CD4-positive, alpha-beta T cell treated with Interleukin-1 beta for 1 hour (primary cell): ENCODE data around the gene EVC.

Source experiments
- DNase-seq, 2 donors: peaks; one replicate each; pipeline ENCODE4 v3.0.0-alpha.2; 2020 to 2022

The EVC gene

GRCh38 chr4:5758741-5759140, 47.7 kb downstream of the EVC start:
- DNase-seq: no peak

GRCh38 chr4:5759236-5760075, 48.5 kb downstream of the EVC start:
- no peak for DNase-seq

GRCh38 chr4:5760246-5760645, 49.2 kb downstream of the EVC start:
- DNase-seq: no peak

GRCh38 chr4:5760936-5761480, 50.0 kb downstream of the EVC start:
- DNase-seq: no peak

GRCh38 chr4:5770051-5770450, 59.0 kb downstream of the EVC start:
- DNase-seq: no peak

DNA sequence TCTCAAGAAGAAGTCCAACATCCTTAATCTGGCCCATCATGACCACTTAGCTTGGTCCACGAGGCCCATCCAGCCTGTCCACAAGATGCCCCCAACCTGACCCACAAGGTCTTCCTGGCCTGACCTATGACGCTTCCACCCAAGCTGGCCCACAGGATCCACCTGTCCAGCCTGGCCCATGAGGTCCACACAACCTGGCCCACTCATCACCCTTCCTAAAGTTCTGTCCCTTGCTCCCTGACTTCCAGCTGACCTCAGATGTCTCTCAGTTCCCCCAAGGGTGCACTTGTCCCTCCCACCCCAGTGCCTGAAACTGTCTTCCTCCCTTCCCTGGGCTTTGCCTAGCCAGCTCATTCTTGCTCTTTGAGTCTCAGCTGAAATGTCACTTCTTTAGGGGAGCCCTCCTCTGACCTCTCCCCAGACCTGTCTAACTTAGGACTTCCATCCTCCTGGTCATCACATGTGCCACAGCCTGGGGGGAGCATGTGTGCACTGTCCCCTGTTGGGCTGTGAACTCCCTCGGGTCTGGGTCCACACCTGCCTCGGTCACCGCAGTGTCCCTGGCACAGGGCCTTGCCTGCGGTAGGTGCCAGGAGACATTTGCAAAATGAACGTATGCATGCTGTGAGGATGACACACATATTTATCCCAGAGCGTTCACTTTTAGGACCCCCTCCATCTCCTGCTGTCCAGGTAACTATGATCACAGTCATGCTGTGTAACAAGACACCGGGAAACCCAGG, 61.7 kb downstream of the EVC start:
- no peak for DNase-seq

- DNase-seq: no peak
Observed at GRCh38 chr4:5773271-5773555, 62.2 kb downstream of the EVC start.

- DNase-seq: no peak
Observed at GRCh38 chr4:5774416-5775036, 63.5 kb downstream of the EVC start.

DNA sequence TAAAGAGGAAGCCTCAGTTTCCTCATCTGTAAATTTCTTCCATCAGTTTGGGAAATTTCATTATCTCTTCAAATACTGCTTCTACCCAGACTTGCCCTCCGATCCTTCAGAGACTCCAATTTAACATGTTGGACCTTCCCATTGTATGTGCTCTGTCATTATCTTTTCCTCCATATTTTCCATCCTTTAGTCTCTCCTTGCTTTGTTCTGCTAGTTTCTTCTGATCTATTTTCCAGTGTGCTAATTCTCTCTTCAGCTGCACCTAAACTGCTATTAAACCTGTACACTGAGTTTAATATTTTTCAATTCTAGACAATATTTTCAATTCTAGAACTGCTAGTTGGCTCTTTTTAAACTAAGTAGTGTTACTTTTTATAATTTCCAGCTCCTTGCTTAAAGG, 65.5 kb downstream of the EVC start:
- DNase-seq: no peak

- DNase-seq: no peak
Observed at GRCh38 chr4:5780831-5781480, 70.0 kb downstream of the EVC start.

DNA sequence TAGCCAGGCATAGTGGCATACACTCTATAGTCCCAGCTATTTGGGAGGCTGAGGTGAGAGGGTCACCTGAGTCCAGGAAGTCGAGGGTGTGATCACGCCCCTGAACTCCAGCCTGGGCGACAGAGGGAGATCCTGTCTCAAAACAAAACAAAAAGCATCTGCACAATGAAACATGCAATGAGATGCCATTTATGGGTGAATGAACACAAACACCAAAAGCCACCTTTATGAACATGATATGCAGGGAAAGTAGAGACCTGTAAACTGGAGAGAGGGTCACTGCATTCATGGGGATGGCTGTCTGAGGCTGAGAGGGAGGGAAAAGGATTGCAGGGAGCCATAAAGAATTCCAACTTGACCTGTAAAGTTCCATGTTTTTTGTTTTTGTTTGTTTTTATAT, 70.7 kb downstream of the EVC start:
- DNase-seq: no peak

GRCh38 chr4:5782829-5783476, 72.0 kb downstream of the EVC start:
- no peak for DNase-seq

GRCh38 chr4:5783486-5783885, 72.5 kb downstream of the EVC start:
- DNase-seq: no peak

GRCh38 chr4:5784021-5784420, 73.0 kb downstream of the EVC start:
- DNase-seq: no peak

GRCh38 chr4:5784960-5785611, 74.1 kb downstream of the EVC start:
- DNase-seq: no peak

- DNase-seq: no peak
Observed at GRCh38 chr4:5785806-5786680, 75.0 kb downstream of the EVC start.

DNA sequence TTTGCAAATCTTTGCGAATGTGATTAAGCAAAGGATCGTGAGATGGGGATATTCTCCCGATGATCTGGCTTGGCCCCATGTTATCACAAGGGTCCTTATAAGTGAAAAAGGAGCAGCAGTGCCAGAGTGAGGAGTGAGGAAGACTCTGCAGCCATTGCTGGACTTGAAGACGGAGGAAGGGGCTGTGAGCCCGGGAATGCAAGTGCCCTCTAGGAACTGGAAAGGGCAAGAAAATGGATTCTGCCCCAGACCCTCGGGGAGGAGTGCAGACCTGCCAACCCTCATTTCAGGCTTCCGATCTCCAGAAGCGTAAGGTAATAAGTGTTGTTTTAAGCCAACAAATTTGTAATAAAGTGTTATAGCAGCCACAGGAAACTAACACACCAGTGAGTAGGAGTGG, 76.3 kb downstream of the EVC start:
- no peak for DNase-seq

DNA sequence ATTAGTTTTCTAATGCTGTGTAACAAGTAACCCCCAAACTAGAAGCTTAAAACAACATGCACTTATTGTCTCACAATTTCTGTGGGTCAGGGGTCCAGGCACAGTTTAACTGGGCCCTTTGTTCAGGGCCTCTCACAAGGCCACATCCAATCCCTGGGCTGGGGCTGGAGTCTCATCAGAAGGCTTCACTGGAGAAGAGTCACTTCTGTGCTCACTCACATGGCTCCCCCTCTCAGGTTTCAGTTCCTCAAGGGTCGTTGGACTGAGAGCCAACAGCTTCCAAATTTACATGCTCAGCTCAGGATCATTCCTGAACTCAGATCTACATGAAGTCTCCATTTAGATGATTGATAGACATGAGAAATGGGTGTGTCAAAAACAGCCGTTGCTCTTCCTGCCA, 77.1 kb downstream of the EVC start:
- no peak for DNase-seq

GRCh38 chr4:5789141-5789540, 78.1 kb downstream of the EVC start:
- no peak for DNase-seq

DNA sequence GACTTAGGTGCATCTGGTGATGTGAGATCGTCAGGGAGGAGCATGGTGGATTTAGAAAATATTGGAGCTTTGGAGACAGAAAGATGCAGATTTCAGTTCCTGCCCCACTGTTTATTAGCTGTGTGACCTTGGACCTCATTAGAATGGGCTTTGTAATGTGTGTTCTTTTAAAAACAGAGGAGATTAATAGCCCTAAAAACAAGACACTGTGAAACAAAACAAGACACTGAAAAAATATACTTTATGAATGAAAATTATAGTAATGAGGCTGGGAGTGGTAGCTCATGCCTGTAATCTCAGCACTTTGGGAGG, 79.5 kb downstream of the EVC start:
- DNase-seq: no peak

DNA sequence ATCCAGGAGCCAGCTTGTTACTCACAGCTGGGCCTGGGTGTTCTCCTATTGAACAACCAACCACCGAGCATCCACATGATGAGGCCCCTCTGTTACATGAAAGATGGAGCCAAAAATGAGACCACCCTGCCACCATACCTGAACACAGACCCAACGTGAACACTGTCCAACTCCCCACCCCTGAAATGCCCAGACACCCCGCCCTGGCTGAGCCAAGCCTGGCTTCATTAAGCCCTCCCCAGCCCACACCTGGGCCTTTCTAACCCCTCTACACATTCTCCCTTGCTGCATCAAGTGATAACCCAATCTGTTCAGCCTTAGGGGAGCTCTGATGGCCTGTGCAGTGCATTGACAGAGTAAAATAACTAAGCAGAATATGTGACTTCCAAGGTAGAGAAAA, 80.7 kb downstream of the EVC start:
- no peak for DNase-seq
